Parathyroid adenoma (tissue), 2 donors: ENCODE results near the gene PGA5.

Experiments used
- H2AFZ ChIP-seq: fragments of 300-600 bp; sonication (generic); one replicate; pipeline ENCODE4 v1.7.0; 2017; ENCODE audit warnings: antibody characterized with exemption, mild to moderate bottlenecking
- H3K27ac ChIP-seq: fragments of 300-600 bp; sonication (generic); one replicate; pipeline ENCODE4 v1.7.0; 2017
- H3K27me3 ChIP-seq: fragments of 300-600 bp; sonication (generic); one replicate; pipeline ENCODE4 v1.7.0; 2017; ENCODE audit warnings: low read length; ENCODE audit not compliant: control insufficient read depth, insufficient read depth
- H3K36me3 ChIP-seq: fragments of 300-600 bp; sonication (generic); one replicate; pipeline ENCODE4 v1.7.0; 2017; ENCODE audit warnings: low read length; ENCODE audit not compliant: control insufficient read depth, insufficient read depth
- H3K4me1 ChIP-seq: fragments of 300-600 bp; sonication (generic); one replicate; pipeline ENCODE4 v1.7.0; 2017; ENCODE audit warnings: control low read depth
- H3K4me2 ChIP-seq: fragments of 300-600 bp; sonication (generic); one replicate; pipeline ENCODE4 v1.7.0; 2017; ENCODE audit warnings: low read length
- H3K4me3 ChIP-seq: fragments of 300-600 bp; sonication (generic); one replicate; pipeline ENCODE4 v1.7.0; 2017; ENCODE audit warnings: low read depth, low read length
- H3K79me2 ChIP-seq: fragments of 300-600 bp; sonication (generic); one replicate; pipeline ENCODE4 v1.7.0; 2017; ENCODE audit warnings: control low read depth
- H3K9ac ChIP-seq: fragments of 300-600 bp; sonication (generic); one replicate; pipeline ENCODE4 v1.7.0; 2017; ENCODE audit warnings: mild to moderate bottlenecking
- H3K9me3 ChIP-seq: fragments of 300-600 bp; sonication (generic); one replicate; pipeline ENCODE4 v1.7.0; 2017; ENCODE audit warnings: low read length; ENCODE audit not compliant: control insufficient read depth
- CTCF ChIP-seq: fragments of 300-600 bp; sonication (generic); IDR thresholded peaks from one replicate; pipeline ENCODE4 v1.7.0; 2017; ENCODE audit warnings: antibody characterized with exemption, mild to moderate bottlenecking
- donor health status: primary hyperparathyroidism.

PGA5 gene

GRCh38 chr11:61294717-61295595 is 54.0 kb downstream of the PGA5 start, which contains the start of gene VWCE:
TSS of gene VWCE (minus strand) at chr11:61295316. CDS start at chr11:61295037, 279 bp downstream.
- H3K36me3 ChIP-seq = no peaks in the 10 kb centered on the region
- H3K79me2 ChIP-seq = no peaks in the 10 kb centered on the region
- no peak within 1 kb of the TSS for H3K9ac ChIP-seq
- no peak for TF ChIP-seq CTCF
- no peaks in the 10 kb centered on the region for H3K27me3 ChIP-seq
- no peaks in the 10 kb centered on the region for H3K4me1 ChIP-seq
- H3K27ac ChIP-seq = no peak within 1 kb of the TSS
- peak within 1 kb of the TSS; percentile 69 for H3K4me2 ChIP-seq
- peak within 1 kb of the TSS; percentile 62 for H2AFZ ChIP-seq
- no peaks in the 10 kb centered on the region for H3K9me3 ChIP-seq
- H3K4me3 ChIP-seq = peak within 1 kb of the TSS; percentile 44

DNA sequence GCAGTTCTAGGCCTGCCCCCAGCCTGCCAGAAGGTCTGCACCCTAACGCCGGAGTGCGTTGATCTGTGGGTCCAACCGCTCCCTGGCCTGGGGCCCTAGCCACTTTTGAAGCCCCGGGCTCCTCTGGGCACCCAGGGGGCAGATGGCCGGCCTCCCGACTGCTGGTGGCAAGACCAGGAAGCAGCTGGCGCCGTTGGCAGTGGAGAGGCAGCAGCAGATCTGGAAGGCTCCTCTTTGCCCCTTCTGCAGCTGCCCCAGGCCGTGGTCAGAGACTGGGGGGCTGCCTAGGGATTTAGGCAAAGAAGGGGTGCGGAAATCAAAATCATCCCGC is 54.6 kb downstream of the PGA5 start:
- Histone ChIP-seq H3K4me1 (no peaks in the 10 kb centered on the region), H3K4me3 (no peak overlapping the region), H3K4me2 (no peak overlapping the region), H3K9ac (no peak overlapping the region), H3K36me3 (no peaks in the 10 kb centered on the region), H3K9me3 (no peaks in the 10 kb centered on the region), H3K27ac (no peak overlapping the region), H3K27me3 (no peaks in the 10 kb centered on the region), H2AFZ (no peak overlapping the region), H3K79me2 (no peaks in the 10 kb centered on the region)
- no peak for TF ChIP-seq CTCF

DNA sequence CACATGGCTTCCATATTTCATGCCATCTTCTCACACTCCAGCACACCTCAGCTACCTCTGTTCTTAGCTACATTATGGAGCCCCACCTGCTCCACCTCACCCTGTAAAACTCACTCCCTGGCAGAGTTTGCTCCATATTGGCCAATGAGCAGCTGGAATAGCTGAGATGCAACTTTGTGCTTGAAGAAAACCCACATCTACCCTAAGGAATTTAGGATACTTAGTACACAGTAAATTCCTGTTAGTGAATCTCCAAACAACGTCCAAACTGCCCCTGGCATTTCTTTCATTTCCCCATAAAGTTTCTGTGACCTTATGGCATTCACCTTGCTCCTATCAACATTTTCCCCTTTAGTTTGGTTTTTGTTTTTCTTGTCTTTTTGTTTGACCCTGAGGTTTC is 56.4 kb downstream of the PGA5 start:
- H3K36me3 ChIP-seq = no peaks in the 10 kb centered on the region
- no peak for TF ChIP-seq CTCF

DNA sequence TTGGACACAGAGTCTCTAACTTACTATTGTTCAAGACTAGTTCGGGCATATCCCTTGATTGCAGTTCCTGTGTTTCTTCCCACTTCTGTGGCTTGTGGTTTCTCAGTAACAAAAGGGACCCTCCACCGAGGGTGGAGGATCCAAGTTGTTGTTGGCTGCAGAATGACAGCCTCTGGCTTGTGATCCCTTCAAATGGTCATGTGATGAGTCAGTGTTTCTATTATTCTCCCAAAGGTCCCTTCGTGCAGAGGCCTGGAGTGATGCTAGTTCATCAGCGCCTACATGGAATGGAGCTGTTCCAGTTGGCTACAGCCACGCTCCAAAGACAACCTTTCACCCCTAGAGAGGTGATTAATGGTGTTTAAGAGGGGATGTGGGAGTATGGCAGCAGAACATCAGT is 56.8 kb downstream of the PGA5 start:
- Histone ChIP-seq H3K4me2 (no peak overlapping the region), H3K27ac (no peak overlapping the region), H3K4me1 (no peaks in the 10 kb centered on the region), H3K36me3 (no peaks in the 10 kb centered on the region), H3K27me3 (no peaks in the 10 kb centered on the region), H3K4me3 (no peak overlapping the region), H2AFZ (no peak overlapping the region), H3K9ac (no peak overlapping the region), H3K79me2 (no peaks in the 10 kb centered on the region), H3K9me3 (no peaks in the 10 kb centered on the region)
- TF ChIP-seq CTCF = no peak

More for the DNA sequence above, 56.4 kb downstream of the PGA5 start:
- Histone ChIP-seq H3K4me2 (no peak overlapping the region), H3K4me3 (no peak overlapping the region), H3K4me1 (no peaks in the 10 kb centered on the region), H2AFZ (no peak overlapping the region), H3K9ac (no peak overlapping the region), H3K79me2 (no peaks in the 10 kb centered on the region), H3K27ac (no peak overlapping the region), H3K9me3 (no peaks in the 10 kb centered on the region), H3K27me3 (no peaks in the 10 kb centered on the region)
